WTC11 (cell line): ENCODE data around the gene THSD4. TPM values are rescaled to one million over a fixed set of nuclear protein-coding genes. Genes with fewer than 3 reads are reported as not detected.

Experiments
- ATAC-seq: fragments of 200-7000 bp; cut with Tn5 transposase; 2 replicates; pipeline ENCODE4 v1.10.0; 2021; ENCODE audit warnings: mild to moderate bottlenecking, moderate library complexity
- CTCF ChIA-PET: fragments of 300-600 bp; sonication (Branson Sonifier 250); formaldehyde crosslinking; loops from one replicate; lab custom pipeline; 2021; ENCODE audit warnings: antibody characterized with exemption; lab: Charles Lee
- POLR2A ChIA-PET: fragments of 350-600 bp; sonication (Branson Sonifier 250); formaldehyde crosslinking; loops from one replicate; lab custom pipeline; 2021; ENCODE audit warnings: antibody characterized with exemption; lab: Charles Lee
- DNase-seq: peaks from one replicate; pipeline ENCODE4 v3.0.0; 2021; ENCODE audit warnings: low spot score
- H3K27ac Mint-ChIP-seq: 2 replicates; pipeline ENCODE4 v1.8.0; 2021; ENCODE audit warnings: mixed read lengths
- H3K27me3 Mint-ChIP-seq: 2 replicates; pipeline ENCODE4 v1.8.0; 2021; ENCODE audit warnings: low read depth, mild to moderate bottlenecking, moderate library complexity, mixed read lengths
- H3K36me3 Mint-ChIP-seq: 2 replicates; pipeline ENCODE4 v1.8.0; 2021; ENCODE audit warnings: mixed read lengths
- H3K4me1 Mint-ChIP-seq: 2 replicates; pipeline ENCODE4 v1.8.0; 2022; ENCODE audit warnings: mixed read lengths
- H3K4me3 Mint-ChIP-seq: 2 replicates; pipeline ENCODE4 v1.8.0; 2021; ENCODE audit warnings: mild to moderate bottlenecking, moderate library complexity, mixed read lengths
- H3K9me3 Mint-ChIP-seq: 2 replicates; pipeline ENCODE4 v1.8.0; 2021; ENCODE audit warnings: mixed read lengths
- ATF6 ChIP-seq: sonication (generic); formaldehyde crosslinking; IDR thresholded peaks from 2 replicates; pipeline ENCODE4 v1.8.1; 2023; ENCODE audit warnings: mild to moderate bottlenecking, missing genetic modification reagents
- CDX4 ChIP-seq: fragments of 250-450 bp; sonication (Bioruptor Pico); IDR thresholded peaks from 2 replicates; pipeline ENCODE4 v1.9.0; 2021; ENCODE audit warnings: moderate library complexity, mild to moderate bottlenecking, inconsistent platforms, borderline replicate concordance
- FOXJ3 ChIP-seq: sonication (generic); formaldehyde crosslinking; IDR thresholded peaks from 2 replicates; pipeline ENCODE4 v1.9.0; 2021; ENCODE audit warnings: missing genetic modification reagents, mild to moderate bottlenecking, borderline replicate concordance
- FOXP1 ChIP-seq: sonication (generic); formaldehyde crosslinking; IDR thresholded peaks from 2 replicates; pipeline ENCODE4 v1.8.0; 2022; ENCODE audit warnings: missing genetic modification reagents, mild to moderate bottlenecking, moderate library complexity, borderline replicate concordance
- GTF2I ChIP-seq: fragments of 250-450 bp; sonication (Bioruptor Pico); conservative IDR thresholded peaks from 2 replicates; pipeline ENCODE4 v1.4.0; 2021; ENCODE audit warnings: mild to moderate bottlenecking
- MLX ChIP-seq: sonication (generic); formaldehyde crosslinking; IDR thresholded peaks from 2 replicates; pipeline ENCODE4 v1.8.1; 2023; ENCODE audit warnings: mild to moderate bottlenecking, missing genetic modification reagents, moderate library complexity
- NFE2L1 ChIP-seq: sonication (generic); formaldehyde crosslinking; IDR thresholded peaks from 2 replicates; pipeline ENCODE4 v1.8.1; 2023; ENCODE audit warnings: missing genetic modification reagents
- NR2C2 ChIP-seq: sonication (generic); formaldehyde crosslinking; IDR thresholded peaks from 2 replicates; pipeline ENCODE4 v1.8.0; 2022; ENCODE audit warnings: mild to moderate bottlenecking, missing genetic modification reagents
- RORB ChIP-seq: fragments of 250-450 bp; sonication (Bioruptor Pico); IDR thresholded peaks from 2 replicates; pipeline ENCODE4 v1.9.0; 2021; ENCODE audit warnings: mild to moderate bottlenecking
- SMAD4 ChIP-seq: sonication (generic); formaldehyde crosslinking; IDR thresholded peaks from 2 replicates; pipeline ENCODE4 v1.8.0; 2022; ENCODE audit warnings: mild to moderate bottlenecking, missing genetic modification reagents
- TCF7 ChIP-seq: sonication (generic); formaldehyde crosslinking; IDR thresholded peaks from 2 replicates; pipeline ENCODE4 v1.8.0; 2022; ENCODE audit warnings: mild to moderate bottlenecking, low read depth, missing genetic modification reagents, moderate library complexity
- ZNF219 ChIP-seq: sonication (generic); formaldehyde crosslinking; IDR thresholded peaks from 2 replicates; pipeline ENCODE4 v1.8.0; 2023; ENCODE audit warnings: missing genetic modification reagents, mild to moderate bottlenecking, borderline replicate concordance
- ZNF396 ChIP-seq: fragments of 250-450 bp; sonication (Bioruptor Pico); IDR thresholded peaks from 2 replicates; pipeline ENCODE4 v1.8.0; 2021; ENCODE audit warnings: mild to moderate bottlenecking, moderate library complexity, borderline replicate concordance
- ZNF416 ChIP-seq: fragments of 250-450 bp; sonication (Bioruptor Pico); IDR thresholded peaks from 2 replicates; pipeline ENCODE4 v1.9.0; 2021; ENCODE audit warnings: mild to moderate bottlenecking, inconsistent platforms
- ZNF423 ChIP-seq: fragments of 250-450 bp; sonication (Bioruptor Pico); IDR thresholded peaks from 2 replicates; pipeline ENCODE4 v2.1.2; 2022; ENCODE audit warnings: mild to moderate bottlenecking, moderate library complexity
- total RNA-seq: library from RNA; stranded (reverse); gene quantifications from 3 replicates; pipeline ENCODE4 v1.2.3, GENCODE V29; 2021
- TF ChIP-seq, protein P1 (sequence below): sonication (generic); formaldehyde crosslinking; IDR thresholded peaks from 2 replicates; pipeline ENCODE4 v1.8.0; 2022; ENCODE audit warnings: mild to moderate bottlenecking, missing genetic modification reagents
- TF ChIP-seq, protein P2 (sequence below): sonication (generic); formaldehyde crosslinking; IDR thresholded peaks from 2 replicates; pipeline ENCODE4 v1.8.0; 2023; ENCODE audit warnings: mild to moderate bottlenecking, missing genetic modification reagents
- TF ChIP-seq, protein P3 (sequence below): fragments of 250-450 bp; sonication (Bioruptor Pico); IDR thresholded peaks from 2 replicates; pipeline ENCODE4 v1.9.0; 2021; ENCODE audit warnings: mild to moderate bottlenecking
- TF ChIP-seq, protein P4 (sequence below): fragments of 250-450 bp; sonication (Bioruptor Pico); IDR thresholded peaks from 2 replicates; pipeline ENCODE4 v2.1.2; 2022; ENCODE audit warnings: mild to moderate bottlenecking, moderate library complexity
- TF ChIP-seq, protein P5 (sequence below): sonication (generic); formaldehyde crosslinking; IDR thresholded peaks from 2 replicates; pipeline ENCODE4 v1.8.0; 2022; ENCODE audit warnings: mild to moderate bottlenecking, missing genetic modification reagents

The THSD4 gene
- total RNA-seq, 1 experiment from 2014 or later: 7.8 TPM

DNA sequence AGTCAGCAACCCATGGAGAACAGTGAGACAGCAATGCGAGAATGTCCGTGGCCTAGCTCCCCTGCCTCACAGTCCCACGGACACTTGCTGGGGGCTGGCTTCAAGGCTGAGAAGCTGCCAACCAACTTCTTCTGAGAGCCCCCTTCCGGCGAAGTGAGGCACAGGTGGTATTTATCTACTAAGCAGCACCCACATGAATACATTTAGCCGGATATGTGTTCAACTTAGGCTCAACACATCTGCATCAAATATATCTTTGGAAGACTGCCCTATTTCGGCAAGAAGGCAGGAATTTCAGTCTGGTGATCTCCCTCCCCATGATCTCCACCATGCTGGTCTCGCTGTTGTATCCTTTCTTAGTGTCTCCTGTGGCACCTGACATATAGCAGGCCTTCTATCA is 354.1 kb downstream of the THSD4 start:
- CTCF ChIA-PET: interaction anchor here (0.6 to 1.2 kb wide), 5 partner anchors 17 to 280 kb away, joined by 3 to 6 read pairs (median 3); no protein-coding TSS in a partner anchor
- H3K27ac Mint-ChIP-seq: no peak overlapping the region

GRCh38 chr15:71471347-71471746 is 356.1 kb downstream of the THSD4 start:
- TF ChIP-seq CDX4 (CRISPR knock-in tag): no peak
- Mint-ChIP-seq H3K9me3 (peaks cover 24% of the 10 kb centered on the region), H3K4me1 (peaks cover 5% of the 10 kb centered on the region), H3K4me3 (no peak overlapping the region), H3K27me3 (no peaks in the 10 kb centered on the region), H3K36me3 (peaks cover 10% of the 10 kb centered on the region), H3K27ac (no peak overlapping the region)
- ChIA-PET POLR2A (no interaction called here), CTCF (no interaction called here)
- ATAC-seq (no peak), DNase-seq (no peak)

More for the DNA sequence above, 354.1 kb downstream of the THSD4 start:
- Mint-ChIP-seq H3K36me3 (peaks cover 10% of the 10 kb centered on the region), H3K9me3 (peaks cover 24% of the 10 kb centered on the region), H3K27me3 (no peaks in the 10 kb centered on the region), H3K4me3 (no peak overlapping the region), H3K4me1 (peaks cover 22% of the 10 kb centered on the region)
- DNase-seq (peak; percentile 33), ATAC-seq (peak; percentile 53; the same call in 1 of the 2 replicates)
- TF ChIP-seq, protein P1, sequence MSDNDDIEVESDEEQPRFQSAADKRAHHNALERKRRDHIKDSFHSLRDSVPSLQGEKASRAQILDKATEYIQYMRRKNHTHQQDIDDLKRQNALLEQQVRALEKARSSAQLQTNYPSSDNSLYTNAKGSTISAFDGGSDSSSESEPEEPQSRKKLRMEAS (CRISPR knock-in tag): no peak
- TF ChIP-seq, protein P2, sequence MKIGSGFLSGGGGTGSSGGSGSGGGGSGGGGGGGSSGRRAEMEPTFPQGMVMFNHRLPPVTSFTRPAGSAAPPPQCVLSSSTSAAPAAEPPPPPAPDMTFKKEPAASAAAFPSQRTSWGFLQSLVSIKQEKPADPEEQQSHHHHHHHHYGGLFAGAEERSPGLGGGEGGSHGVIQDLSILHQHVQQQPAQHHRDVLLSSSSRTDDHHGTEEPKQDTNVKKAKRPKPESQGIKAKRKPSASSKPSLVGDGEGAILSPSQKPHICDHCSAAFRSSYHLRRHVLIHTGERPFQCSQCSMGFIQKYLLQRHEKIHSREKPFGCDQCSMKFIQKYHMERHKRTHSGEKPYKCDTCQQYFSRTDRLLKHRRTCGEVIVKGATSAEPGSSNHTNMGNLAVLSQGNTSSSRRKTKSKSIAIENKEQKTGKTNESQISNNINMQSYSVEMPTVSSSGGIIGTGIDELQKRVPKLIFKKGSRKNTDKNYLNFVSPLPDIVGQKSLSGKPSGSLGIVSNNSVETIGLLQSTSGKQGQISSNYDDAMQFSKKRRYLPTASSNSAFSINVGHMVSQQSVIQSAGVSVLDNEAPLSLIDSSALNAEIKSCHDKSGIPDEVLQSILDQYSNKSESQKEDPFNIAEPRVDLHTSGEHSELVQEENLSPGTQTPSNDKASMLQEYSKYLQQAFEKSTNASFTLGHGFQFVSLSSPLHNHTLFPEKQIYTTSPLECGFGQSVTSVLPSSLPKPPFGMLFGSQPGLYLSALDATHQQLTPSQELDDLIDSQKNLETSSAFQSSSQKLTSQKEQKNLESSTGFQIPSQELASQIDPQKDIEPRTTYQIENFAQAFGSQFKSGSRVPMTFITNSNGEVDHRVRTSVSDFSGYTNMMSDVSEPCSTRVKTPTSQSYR: no peak
- TF ChIP-seq FOXJ3 (CRISPR knock-in tag): no peak
- POLR2A ChIA-PET: no interaction called here

GRCh38 chr15:71472566-71472965 is 357.3 kb downstream of the THSD4 start:
- H3K27me3 Mint-ChIP-seq: no peaks in the 10 kb centered on the region
- ChIA-PET CTCF (no interaction called here), POLR2A (no interaction called here)
- peaks cover 12% of the 10 kb centered on the region for H3K9me3 Mint-ChIP-seq
- H3K27ac Mint-ChIP-seq: no peak overlapping the region
- TF ChIP-seq NR2C2 (CRISPR knock-in tag): no peak
- TF ChIP-seq ZNF219 (CRISPR knock-in tag): no peak
- no peak for TF ChIP-seq FOXJ3 (CRISPR knock-in tag)
- TF ChIP-seq TCF7 (CRISPR knock-in tag): no peak
- TF ChIP-seq GTF2I (CRISPR knock-in tag): no peak
- TF ChIP-seq, protein P3, sequence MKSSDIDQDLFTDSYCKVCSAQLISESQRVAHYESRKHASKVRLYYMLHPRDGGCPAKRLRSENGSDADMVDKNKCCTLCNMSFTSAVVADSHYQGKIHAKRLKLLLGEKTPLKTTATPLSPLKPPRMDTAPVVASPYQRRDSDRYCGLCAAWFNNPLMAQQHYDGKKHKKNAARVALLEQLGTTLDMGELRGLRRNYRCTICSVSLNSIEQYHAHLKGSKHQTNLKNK: no peak
- TF ChIP-seq ATF6 (CRISPR knock-in tag): no peak
- TF ChIP-seq ZNF396 (CRISPR knock-in tag): no peak
- no peak for TF ChIP-seq FOXP1 (CRISPR knock-in tag)
- TF ChIP-seq, protein P4, sequence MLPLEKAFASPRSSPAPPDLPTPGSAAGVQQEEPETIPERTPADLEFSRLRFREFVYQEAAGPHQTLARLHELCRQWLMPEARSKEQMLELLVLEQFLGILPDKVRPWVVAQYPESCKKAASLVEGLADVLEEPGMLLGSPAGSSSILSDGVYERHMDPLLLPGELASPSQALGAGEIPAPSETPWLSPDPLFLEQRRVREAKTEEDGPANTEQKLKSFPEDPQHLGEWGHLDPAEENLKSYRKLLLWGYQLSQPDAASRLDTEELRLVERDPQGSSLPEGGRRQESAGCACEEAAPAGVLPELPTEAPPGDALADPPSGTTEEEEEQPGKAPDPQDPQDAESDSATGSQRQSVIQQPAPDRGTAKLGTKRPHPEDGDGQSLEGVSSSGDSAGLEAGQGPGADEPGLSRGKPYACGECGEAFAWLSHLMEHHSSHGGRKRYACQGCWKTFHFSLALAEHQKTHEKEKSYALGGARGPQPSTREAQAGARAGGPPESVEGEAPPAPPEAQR: no peak
- TF ChIP-seq SMAD4 (CRISPR knock-in tag): no peak
- TF ChIP-seq RORB: no peak
- no peak for TF ChIP-seq NFE2L1 (CRISPR knock-in tag)
- no peak for TF ChIP-seq ZNF416 (CRISPR knock-in tag)
- TF ChIP-seq, protein P5, sequence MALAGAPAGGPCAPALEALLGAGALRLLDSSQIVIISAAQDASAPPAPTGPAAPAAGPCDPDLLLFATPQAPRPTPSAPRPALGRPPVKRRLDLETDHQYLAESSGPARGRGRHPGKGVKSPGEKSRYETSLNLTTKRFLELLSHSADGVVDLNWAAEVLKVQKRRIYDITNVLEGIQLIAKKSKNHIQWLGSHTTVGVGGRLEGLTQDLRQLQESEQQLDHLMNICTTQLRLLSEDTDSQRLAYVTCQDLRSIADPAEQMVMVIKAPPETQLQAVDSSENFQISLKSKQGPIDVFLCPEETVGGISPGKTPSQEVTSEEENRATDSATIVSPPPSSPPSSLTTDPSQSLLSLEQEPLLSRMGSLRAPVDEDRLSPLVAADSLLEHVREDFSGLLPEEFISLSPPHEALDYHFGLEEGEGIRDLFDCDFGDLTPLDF (CRISPR knock-in tag): no peak
- no peak for TF ChIP-seq MLX
- TF ChIP-seq ZNF423: no peak
- H3K4me1 Mint-ChIP-seq: 0 out of 2 replicates have a peak, but pooled peaks cover 2% of the 10 kb centered on the region
- DNase-seq (no peak), ATAC-seq (no peak)
- 0 out of 2 replicates have a peak, but pooled peaks cover 3% of the 10 kb centered on the region for H3K36me3 Mint-ChIP-seq
- no peak overlapping the region for H3K4me3 Mint-ChIP-seq
